GM18520 (cell line): ENCODE measurements around the gene P4HB.

ENCODE experiments used
- ATAC-seq: cut with Tn5 transposase; IDR thresholded peaks from one replicate; pipeline ENCODE4 v1.9.1; 2021; ENCODE audit not compliant: unreplicated experiment

P4HB gene

GRCh38 chr17:81869221-81870130, 9.1 kb upstream of the P4HB start:
- ATAC-seq, result no peak

GRCh38 chr17:81868674-81869220, 8.4 kb upstream of the P4HB start:
- no peak for ATAC-seq

DNA sequence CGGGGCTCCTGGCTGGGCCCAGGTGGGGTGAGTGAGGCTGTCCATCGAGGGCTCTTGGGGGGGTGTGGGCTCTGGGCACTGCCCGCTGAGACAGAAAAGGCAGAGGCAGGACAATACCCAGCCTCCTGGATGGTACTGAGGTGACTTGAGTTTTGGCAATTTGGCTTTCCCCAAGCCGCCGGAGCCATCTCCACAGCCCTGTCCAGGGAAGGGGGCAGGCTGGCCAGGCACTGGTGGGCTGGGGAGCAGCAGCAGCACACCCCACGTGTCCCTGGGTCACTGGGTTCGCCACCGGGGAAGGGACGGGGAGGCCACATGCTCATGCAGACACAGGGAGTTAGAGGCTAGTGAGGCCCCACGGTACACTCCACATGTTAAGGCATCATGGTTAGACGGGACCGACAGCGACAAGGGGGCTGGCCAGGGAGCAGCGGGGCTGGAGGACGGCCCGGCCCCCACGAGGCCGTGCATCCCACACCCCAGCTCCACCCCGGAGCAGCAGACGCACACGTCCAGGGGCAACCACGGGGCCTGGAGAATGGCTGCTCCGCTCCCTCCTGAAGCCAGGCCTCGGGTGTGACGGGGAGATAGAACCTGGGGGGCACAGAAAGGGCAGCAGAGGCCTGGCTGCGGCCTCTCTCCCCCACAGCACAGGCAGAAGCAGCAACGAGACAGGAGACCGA, 7.8 kb upstream of the P4HB start:
- no peak for ATAC-seq

DNA sequence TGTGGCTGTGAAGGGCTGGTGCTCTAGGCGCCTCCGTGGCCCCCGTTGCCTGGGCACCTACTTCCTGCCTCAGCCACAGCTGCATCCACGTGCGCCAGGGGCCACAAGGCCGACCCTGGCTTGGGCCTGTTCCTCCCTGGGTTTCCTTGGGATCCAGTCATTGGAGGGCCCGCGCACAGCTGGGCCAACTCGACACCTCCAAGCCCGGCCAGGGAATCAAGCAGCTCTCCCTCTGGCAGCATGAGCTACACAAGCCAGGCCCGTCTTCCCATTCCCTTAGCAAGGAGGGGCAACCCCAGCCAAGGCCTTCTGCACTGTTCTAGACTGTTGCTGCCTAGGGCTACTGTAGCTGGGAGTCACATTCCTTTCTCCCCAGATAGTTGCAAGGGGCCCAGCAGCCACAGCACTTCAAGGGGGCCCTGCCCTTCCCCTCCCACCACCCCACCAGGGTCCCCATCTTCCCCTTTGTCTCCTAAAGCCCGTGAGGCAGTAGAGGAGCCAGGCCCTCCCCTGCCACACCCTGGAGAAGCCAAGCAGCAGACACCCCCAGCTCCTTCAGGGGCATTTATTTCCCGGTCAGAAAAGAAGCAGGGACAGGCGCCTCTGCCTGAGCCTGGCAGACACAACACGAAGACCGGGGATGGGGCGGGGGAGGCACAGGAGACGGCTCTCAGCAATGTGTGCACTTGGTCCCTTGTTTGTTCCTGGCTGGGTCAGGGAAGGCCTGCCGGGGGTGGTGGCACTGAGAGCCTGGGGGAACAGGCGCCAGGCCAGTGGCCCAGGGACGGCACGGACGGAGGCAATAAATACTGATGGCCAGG, 7.0 kb upstream of the P4HB start:
- ATAC-seq, result no peak

GRCh38 chr17:81866440-81867169, 6.3 kb upstream of the P4HB start:
- no peak for ATAC-seq

- no peak for ATAC-seq
Measured at GRCh38 chr17:81865733-81866439, 5.6 kb upstream of the P4HB start.

DNA sequence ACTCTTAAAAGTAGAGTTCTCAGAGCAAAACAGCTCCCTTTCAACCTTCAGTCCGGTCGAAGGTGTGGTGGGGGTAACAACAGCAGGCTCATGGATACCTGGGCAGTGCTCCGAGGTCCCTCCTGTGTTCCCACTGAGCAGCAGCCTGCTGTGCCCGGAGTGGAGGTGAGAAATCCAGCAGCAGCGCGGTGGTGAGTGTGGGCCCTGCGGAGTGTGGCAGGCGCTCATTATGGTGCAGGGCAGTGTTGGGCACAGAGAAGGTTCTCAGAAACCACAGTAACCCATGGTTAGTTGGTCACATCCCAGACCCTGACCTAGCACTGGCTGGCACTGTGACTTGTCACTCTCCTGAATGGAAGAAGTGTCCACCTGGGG, 5.0 kb upstream of the P4HB start:
- ATAC-seq, result no peak

DNA sequence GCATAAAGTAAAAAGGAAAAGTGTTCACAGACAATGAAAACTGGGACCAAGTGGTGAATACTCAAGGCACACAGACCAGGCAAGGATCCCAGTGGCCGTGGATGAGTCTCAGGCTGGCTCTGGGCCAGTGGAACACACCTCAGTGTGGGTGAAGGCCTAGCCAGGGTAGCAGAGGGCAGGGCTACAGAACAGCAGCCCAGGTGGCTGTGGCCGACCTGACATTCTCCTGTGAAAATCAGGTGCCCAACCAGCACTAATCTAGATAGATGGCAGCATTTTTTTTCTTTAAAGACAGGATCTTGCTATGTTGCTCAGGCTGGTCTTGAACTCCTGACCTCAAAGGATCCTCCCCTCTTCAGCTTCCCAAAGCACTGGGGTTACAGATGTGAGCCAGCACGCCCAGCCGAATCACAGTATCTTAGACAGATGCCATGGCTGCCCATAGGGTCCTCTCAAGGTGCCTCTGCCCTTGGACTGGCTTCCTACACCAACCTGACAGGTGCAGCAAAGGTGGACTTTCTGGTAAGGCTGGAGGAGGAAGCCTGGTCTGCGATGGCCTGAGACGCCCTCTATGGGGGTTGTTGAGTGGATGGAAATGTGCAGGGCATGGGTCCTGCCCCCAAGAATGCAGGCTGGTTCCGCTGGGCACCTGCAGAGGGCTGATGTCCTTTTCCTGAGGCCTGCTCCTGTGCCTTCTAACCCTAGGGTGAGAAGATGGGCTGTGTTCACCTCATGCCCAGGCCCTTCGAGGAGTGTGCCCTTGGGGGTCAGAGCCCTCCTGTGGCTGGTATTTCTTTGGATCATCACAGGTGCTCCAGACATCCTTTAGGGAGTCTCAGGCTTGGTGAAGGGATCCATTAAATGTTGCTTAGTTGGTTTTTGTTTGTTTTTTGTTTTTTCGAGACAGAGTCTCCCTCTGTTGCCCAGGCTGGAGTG, 3.8 kb upstream of the P4HB start:
- ATAC-seq, result no peak

GRCh38 chr17:81863123-81863675, 2.9 kb upstream of the P4HB start:
- no peak for ATAC-seq

- ATAC-seq, result peak; percentile 79
Measured at GRCh38 chr17:81860756-81861568, 627 bp upstream of the P4HB start.

GRCh38 chr17:81858967-81859905, 1.1 kb downstream of the P4HB start:
- ATAC-seq, result no peak

- ATAC-seq, result no peak
Measured at GRCh38 chr17:81858170-81858966, 2.0 kb downstream of the P4HB start.

GRCh38 chr17:81854974-81855774, 5.2 kb downstream of the P4HB start:
- no peak for ATAC-seq

- no peak for ATAC-seq
Measured at GRCh38 chr17:81852237-81852636, 8.1 kb downstream of the P4HB start.

DNA sequence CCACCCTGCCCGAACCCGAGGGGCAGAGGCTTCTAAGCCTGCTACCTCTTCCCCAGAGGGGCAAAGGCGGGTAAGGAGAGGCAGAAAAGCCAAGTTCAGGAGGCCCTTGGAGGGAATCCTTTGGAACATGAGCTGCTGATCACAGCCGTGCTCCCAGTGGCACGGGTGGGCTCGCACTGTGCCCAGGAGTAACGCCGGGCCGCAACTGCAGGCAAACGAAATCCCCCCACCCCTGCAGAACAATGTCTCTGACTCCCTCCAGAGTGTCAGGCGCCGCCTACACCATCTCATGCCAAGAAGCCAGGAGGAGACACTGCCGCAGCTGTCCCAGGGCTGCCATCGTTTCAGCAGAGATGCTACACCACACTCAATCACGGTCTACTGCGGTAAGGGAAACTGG, 8.9 kb downstream of the P4HB start:
- ATAC-seq, result no peak
